ENCODE results near the gene HAGH.
"Not testable (repeated sequence)": the region's sequence is repeated elsewhere in the genome, so short reads cannot be mapped to it uniquely, and the experiment has no call there.

The HAGH gene

DNA sequence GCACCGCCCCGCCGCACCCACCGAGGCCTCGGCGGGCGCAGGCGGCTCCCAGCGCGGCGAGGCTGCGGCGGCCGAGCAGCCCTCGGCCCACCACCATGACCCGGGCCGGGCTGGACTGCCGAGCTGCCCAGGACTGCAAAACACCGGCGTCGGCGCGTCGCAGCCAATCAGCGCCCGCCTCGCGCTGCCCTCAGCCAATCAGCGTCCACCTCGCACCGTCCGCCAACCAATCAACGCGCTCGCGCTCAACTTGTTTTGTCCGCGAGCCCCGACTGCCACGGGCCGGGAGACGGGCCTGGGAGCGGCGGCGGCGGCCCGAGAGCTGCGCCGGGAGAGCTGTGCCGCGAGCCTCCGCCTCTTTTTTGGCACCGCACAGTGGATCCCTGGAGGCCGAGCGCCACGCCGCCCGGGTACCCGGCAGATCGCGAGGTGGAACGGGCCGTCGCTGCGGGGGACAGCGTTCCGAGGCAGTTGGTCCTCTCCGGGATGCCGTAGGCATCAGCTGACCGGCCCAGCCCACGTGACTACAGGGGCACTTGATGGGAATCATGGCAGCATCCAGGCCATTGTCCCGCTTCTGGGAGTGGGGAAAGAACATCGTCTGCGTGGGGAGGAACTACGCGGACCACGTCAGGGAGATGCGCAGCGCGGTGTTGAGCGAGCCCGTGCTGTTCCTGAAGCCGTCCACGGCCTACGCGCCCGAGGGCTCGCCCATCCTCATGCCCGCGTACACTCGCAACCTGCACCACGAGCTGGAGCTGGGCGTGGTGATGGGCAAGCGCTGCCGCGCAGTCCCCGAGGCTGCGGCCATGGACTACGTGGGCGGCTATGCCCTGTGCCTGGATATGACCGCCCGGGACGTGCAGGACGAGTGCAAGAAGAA lies at the start of gene HAGH, which contains the start of gene FAHD1:
Gene HAGH, minus strand, starts transcription at position 135 of the 883 bp plus-strand sequence. Its CDS starts 38 bp downstream, at position 97.
Gene FAHD1, plus strand, starts transcription at position 516 of the 883 bp plus-strand sequence. Its CDS starts 33 bp downstream, at position 549.
- peak; percentile 95 for DNase-seq

DNA sequence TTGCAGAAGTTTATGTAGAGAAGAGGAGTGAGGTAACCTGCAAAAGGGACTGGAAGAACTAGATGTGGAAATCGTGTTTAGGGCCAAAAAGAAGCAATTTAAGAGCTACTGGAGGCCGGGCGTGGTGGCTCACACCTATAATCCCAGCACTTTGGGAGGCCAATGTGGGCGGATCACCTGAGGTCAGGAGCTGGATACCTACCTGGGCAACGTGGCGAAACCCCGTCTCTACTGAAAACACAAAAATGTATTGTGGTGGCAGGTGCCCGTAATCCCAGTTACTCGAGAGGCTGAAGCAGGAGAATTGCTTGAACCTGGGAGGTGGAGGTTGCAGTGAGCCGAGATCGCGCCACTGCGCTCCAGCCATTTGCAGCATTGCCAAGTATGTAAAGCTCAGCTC lies 49.4 kb upstream of the HAGH start:
- DNase-seq: not testable (repeated sequence)

DNA sequence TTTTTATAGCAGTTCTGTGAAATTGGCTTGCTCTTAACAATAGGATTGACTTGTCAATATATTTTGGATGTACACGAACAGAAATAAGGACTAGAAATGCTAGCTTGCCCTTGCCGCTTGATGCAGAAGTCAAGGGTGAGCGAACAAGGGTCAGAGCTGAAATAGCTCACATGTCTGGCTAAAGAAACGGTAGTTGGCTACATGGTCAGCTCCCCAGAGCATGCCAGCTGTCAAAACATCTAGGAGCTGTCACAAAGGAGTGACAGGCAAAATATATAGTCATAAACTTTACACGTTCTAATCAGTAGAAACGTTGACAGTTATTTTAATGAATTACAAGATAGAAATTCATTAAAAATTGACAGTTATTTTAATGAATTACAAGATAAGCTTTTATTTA lies 48.2 kb upstream of the HAGH start:
- no peak for DNase-seq

DNA sequence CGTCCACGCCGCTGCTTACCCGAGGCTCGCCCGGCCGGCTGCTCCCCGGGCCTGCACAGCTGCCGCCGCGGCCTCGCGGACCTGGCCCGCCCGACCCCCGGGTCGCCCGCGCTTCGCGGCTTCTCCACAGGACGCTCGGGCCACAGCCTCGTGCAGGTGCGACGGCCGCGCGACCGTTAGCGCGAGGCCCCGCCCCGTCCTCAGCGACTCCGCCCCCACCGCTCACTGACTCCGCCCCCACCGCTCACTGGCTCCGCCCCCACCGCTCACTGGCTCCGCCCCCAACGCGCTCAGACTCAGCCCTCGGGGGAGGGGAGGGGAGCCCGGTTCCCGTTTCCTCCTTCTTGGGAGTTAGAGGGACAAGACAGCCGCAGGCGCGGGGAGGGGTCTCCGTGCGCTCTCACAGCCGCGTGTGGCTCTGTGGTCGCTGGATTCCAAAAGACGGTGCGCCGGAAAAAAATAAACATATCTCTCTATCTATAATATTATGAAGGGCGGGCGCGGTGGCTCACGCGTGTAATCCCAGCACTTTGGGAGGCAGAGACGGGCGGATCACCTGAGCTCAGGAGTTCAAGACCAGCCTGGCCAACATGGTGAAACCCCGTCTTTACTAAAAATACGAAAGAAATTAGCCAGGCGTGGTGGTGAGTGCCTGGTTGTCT lies 45.5 kb upstream of the HAGH start, which contains the start of gene MEIOB:
Gene MEIOB, minus strand, starts transcription at position 191 of the 662 bp plus-strand sequence. CDS start 3,989 bp downstream, outside the sequence.
- DNase-seq: peak; percentile 74

DNA sequence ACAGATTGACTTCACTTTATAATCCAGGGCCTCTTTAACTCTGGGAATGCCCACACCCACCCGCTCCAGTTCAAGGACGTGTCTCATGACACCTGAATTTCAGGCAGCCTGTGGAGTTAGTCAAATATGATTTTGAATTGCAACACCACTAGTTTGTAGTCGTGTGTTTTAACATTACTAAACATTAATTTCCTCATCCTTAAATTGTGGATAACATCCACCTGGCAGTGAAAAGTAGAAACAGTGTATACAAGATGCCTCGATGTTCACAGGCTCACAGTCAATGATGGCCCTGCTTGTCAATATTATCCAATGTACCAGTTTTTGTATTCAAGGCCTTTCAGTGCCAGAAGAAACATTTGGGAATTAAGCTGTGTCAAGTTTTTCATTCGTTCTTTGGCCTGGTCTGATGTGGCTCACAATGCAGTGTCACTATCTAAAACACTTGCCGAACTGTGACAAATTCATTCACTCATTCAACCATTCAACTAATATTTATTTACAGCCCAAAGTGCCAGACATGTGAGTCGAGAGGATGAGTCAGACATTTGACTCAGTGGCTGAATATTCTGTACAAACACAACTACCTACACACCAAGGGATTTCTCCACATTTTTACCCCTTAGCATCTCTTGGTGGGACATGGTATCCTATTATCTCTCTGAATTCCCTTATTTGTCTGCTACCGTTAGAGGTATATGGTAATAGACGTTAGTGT lies 43.9 kb upstream of the HAGH start:
- no peak for DNase-seq

DNA sequence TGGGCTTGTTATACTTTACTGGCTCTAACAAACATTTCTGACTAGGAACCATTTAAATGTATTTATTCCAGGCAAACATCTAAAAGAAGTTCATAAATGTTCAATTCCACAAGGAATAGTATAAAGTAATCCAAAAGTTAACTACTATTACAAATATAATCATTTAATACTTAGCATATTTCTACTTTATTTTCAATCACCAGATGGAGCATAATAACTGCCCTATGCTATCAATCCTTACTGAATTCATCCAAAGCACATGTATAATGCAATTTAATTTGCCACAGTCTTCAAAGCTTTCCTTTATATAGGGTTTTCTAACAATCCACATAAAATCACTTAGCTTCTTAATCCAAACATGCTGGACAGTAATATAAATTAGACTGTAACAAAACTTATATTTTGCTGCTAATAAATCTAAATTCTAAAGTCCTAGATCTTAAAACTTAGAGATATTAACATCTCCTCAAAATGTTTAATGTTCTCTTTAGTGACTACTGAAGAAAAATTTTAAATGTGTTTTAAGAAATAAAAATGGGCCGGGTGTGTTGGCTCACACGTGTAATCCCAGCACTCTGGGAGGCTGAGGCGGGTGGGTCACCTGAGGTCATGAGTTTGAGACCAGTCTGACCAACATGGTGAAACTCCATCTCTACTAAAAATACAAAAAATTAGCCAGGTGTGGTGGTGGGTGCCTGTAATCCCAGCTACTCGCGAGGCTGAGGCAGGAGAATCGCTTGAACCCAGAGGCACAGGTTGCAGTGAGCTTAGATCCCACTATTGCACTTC lies 39.5 kb upstream of the HAGH start:
- DNase-seq: no peak

DNA sequence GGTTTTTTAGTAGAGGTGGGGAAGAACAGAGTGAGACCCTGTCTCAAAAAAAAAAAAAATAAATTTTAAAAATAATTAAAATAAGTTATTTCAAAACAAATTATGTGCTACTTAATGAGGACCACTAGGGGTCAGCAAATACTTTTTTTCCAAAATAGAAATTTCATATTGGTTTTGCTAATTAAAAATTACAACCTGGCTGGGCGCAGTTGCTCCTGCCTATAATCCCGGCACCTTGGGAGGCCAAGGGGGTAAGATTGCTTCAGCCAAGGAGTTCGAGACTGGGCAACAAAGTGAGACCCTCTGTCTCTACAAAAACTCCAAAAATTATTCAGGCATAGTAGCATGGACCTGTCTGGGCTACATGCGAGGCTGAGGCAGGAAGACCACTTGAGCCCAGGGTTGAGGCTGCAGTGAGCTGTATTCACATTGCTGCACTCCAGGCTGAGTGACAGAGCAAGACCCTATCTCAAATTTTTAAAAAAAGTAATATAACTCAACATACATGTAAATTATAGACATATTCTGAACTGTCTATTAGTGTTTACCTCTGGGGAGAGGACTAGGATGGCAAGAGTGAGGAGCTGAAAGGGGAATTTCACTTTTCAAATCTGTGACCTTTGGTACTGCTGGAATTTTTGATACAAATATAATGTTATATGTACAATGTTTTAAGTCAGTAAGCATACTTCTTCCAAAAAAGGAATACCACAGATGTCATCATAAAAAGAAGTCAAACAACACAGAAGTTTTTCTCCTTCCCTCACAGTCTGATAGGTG lies 37.2 kb upstream of the HAGH start:
- peak; percentile 75 for DNase-seq

DNA sequence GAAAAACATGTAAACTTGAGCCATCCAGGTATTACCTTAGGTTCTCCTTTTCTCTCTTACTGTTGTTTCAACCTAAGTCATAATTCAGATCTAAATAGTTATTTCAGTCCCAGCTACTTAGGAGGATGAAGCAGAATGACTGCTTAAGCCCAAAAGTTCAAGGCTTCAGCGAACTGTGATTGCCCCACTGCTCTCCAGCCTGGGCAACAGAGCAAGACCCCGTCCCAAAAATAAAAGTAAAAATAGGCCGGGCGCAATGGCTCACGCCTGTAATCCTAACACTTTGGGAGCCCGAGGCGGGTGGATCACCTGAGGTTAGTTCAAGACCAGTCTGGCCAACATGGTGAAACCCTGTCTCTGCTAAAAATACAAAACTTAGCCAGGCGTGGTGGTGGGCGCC lies 35.8 kb upstream of the HAGH start:
- no peak for DNase-seq

DNA sequence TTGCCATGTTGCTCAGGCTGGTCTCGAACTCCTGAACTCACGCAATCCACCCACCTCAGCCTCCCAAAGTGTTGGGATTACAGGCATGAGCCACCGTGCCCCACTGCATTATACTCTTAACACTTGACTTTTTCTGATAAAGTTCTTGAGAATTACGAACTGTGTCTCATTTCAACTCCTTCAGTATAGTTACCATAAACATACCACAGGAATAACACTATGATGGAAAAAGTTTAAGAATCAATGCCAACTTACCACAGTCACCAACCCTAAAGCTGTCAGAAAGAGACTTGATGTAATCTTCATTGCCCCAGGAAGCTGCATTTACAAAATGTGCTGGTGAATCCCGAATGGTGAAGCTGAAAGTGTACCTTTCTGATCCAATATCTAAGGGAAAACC lies 35.1 kb upstream of the HAGH start:
- no peak for DNase-seq

DNA sequence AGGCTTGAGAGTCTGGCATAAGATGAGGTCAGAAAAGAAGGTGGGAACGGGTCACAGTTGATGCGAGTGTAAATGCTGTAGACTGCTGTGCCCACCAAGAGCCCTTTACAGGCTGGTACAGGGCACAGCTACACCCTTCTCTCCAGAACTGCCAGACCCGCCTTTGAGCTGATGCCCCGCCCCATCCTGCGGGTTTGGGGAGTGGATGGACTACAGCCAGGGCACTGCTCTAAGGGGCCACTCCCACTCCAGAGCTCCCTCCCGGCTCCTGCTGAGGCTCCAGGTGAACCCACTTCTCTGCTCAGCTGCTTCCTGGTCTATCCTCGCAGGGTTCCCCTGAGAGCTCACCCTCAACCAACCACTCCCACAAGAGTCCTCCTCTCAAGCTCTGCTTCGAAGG lies 33.0 kb upstream of the HAGH start:
- peak; percentile 72 for DNase-seq

DNA sequence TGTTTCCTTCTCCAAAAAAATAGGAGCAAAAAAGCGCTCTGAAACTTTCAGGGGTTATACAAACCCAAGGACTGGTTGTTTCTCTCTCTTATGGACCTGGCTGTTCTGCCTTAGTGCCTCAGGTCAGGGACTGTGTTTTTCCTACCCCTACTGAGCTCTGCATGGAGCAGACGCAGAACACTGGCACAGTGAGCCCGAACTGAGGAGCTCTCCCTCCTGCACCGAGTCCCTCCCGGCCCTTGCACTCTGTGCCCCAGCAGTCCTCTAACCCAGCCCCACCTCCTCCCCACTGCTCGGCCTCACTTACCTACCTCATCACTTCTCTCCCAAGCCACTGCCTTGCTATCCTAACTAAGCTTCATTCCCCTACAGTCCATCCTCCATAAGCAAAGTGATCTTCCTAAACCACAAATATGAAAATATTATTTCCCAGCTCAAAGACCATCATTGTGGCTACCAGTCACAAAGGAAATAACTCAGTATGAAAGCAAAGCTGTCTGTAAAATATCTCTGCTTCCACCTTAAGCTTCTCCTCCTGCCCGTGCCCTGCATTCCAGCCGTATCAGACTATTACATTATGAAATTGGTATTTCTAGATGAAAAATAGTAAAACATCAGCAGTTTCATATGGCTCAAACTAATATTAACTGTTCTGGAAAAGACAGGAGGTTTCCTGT lies 31.7 kb upstream of the HAGH start:
- DNase-seq: no peak

DNA sequence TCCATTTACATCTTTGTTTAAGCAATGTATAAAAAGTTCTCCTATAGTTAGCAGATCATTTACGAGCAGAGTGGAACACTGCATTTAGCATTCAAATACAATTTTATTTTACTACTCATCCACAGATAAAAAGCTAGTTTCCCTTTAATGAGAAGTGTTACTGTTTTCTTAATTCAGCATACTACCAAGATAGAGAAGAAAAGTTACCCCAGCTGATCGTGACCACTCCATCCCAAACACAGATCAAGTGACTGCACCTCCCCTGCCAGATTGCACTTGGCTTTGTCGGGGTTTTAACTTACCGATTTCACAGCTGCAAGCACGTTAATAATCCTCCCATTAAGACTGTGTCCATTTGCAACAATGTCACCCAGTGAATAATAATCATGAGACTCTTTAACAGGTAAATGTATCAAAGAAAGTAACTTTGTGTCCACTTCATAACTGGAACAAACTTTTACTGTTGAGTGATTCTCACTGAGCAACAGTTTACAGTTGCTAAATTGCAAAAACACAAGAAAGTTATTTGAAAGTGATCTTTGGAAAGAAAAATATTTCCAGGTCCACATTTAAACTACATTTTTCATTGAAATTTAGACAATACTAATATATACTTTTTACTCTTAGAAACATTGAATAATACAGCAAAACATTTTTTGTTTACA lies 30.9 kb upstream of the HAGH start:
- no peak for DNase-seq

DNA sequence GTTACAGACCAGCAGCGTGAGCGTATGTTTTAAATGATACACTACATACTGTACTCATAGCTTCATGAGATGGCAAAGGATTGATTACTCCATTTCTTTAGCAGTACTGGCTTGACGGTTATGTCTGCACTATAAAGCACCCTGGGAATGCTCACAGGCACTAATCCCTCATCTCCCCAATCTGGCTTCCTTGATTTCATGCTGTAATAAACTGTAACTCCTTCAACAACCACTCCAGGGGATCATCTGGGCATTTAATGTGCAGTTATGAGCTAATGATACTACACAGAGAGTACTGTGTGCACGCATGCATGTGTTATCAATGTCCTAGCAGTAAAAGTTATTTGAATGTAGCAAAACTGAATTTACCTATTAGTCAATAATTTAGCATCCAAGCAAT lies 25.2 kb upstream of the HAGH start:
- no peak for DNase-seq

DNA sequence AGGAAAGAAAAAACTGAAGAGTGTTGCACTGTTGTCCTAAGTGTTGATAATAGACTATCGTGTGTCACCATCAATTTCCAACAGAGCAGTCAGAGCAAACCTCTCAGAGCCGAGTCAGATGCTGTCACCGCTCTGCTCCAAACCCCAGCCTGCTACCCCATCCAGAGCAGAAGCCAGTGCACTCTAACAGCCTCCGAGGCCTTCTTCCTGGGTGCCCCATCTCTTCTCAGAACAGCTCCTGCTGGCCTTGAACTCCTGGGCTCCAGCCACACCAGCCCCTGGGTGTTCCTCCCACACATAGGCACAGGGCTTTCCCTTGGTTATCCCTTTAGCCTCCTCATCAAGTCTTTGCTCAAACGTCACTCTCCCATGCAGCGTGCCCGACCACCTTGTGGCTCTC lies 24.4 kb upstream of the HAGH start:
- DNase-seq: no peak

DNA sequence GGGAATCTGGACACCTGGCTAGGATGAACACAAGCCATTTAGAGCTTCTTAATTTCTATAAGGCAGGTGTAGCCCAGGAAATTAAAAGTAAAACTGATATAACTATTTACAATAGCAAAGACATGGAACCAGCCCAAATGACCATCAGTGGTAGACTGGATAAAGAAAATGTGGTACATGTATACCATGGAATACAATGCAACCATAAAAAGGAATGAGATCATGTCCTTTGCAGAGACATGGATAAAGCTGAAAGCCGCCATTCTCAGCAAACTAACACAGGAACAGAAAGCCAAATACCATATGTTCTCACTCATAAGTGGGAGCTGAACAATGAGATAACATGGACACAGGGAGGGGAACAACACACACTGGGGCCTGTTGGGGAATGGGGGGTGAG lies 19.8 kb upstream of the HAGH start:
- DNase-seq: no peak

DNA sequence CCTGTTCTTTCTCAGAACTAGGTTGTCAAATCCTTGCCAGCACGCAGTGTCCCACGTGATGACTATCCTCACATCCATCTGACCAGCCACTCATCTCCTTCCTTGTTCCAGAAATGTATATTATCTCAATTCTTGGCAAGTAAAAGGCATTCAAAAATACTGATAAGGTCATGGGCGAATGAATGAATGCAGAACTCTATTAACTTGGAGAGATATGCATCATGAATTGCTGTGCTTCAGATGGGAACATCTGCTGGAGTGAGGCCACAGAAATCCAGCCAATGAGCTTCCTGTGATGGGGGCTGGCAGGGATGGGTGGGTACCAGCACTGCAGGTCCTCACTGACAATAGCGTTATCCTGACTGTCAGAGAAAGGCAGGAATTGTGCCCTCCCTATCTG lies 19.4 kb upstream of the HAGH start:
- no peak for DNase-seq

DNA sequence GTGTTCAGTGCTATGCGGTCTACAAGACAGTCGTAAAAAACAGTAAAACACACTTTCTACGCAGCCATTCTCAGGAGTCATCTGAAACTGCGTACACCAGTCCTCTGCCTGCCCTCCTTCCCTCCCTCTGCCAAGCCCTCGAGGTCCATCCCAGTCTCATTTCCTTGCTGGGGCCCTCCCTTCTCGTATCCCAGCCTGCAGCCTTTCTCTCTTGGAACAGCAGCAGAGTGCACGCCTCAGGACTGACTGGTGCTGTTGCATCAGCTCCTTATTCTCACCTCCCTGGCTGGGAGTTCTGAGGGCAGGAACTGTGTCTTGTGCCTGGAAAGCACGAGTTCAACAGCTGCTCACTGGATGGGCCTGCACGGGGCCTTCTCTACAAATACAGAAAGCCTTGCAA lies 12.9 kb upstream of the HAGH start:
- no peak for DNase-seq

DNA sequence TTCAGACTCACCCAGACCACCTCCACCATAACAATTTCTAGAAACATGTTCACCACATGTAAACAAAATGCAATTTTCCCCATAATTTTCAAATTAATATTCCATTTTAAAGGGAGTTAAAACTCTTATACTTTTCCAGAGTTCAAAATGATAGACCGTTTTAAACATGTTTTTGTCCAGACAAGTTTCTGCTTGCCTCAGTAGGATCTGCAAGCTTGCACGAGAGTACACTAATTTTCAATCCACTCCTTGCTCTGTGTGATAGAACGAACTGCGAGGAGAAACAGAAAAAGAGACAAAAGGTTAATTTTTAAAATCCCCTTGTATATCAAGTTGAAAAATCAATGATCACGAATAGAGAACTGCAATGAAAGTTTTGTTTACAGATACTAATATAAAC lies 7.5 kb upstream of the HAGH start:
- DNase-seq: no peak

DNA sequence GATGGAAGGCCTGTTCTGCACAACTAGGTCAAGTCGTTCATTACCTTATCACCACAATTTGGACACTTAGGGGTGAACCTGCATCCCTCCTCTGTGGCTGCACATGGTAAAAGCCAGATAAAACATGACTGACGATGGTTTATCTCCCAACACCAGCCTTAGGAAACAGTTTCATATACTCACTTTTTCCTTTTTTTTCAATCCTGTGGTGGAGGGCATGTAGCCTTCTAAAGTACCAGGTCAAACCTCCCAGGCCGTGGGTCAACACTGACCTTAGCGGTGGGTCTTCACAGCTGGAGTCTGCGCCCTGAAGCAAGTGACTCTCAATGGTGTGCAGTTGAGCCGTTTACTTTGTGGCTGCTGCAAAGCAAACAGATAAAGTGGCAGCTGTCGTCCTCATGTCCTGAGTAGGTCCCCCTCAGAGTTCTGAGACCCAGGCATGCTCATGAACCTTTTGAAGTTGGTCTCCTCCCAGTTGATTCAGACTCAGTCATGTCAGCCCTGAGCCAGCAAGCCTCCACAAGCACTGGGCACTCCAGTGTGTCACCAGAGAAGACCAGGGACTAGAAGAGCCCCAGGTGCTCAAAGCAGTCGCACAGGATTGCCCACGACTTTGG lies 6.3 kb upstream of the HAGH start:
- DNase-seq: peak; percentile 96

All from hematopoietic multipotent progenitor cell treated with erythropoietin and hydrocortisone succinate and interleukin-3 and kit ligand, for 6 days (in vitro differentiated cells).